Subcutaneous abdominal adipose tissue (tissue), 5 donors: ENCODE results near the gene CDC42.
"Not testable (repeated sequence)": the region's sequence is repeated elsewhere in the genome, so short reads cannot be mapped to it uniquely, and the experiment has no call there.

Experiments used
- H3K27ac ChIP-seq: one replicate; pipeline ENCODE4 v1.7.0; 2013; ENCODE audit warnings: low read depth, mild to moderate bottlenecking, inconsistent platforms, low read length, moderate library complexity
- H3K27me3 ChIP-seq, 5 donors: one replicate each; pipeline ENCODE4 v1.7.0; 2013; ENCODE audit warnings: low read length in 5 of 5, inconsistent platforms in 1 of 5; ENCODE audit not compliant: control insufficient read depth in 5 of 5, insufficient read depth in 4 of 5
- H3K36me3 ChIP-seq, 5 donors: one replicate each; pipeline ENCODE4 v1.7.0; 2013; ENCODE audit warnings: low read length in 5 of 5; ENCODE audit not compliant: control insufficient read depth in 5 of 5, insufficient read depth in 5 of 5
- H3K4me1 ChIP-seq, 5 donors: one replicate each; pipeline ENCODE4 v1.7.0; 2013; ENCODE audit warnings: low read length in 5 of 5, mild to moderate bottlenecking in 3 of 5, moderate library complexity in 1 of 5; ENCODE audit not compliant: control insufficient read depth in 5 of 5, insufficient read depth in 5 of 5
- H3K4me3 ChIP-seq, 5 donors: one replicate each; pipeline ENCODE4 v1.7.0; 2013; ENCODE audit warnings: low read length in 5 of 5, low read depth in 1 of 5
- H3K9ac ChIP-seq, 5 donors: one replicate each; pipeline ENCODE4 v1.7.0; 2013; ENCODE audit warnings: low read length in 5 of 5, mild to moderate bottlenecking in 4 of 5, moderate library complexity in 3 of 5
- H3K9me3 ChIP-seq, 5 donors: one replicate each; pipeline ENCODE4 v1.7.0; 2013; ENCODE audit warnings: low read length in 5 of 5; ENCODE audit not compliant: control insufficient read depth in 5 of 5
- donor health status: healthy.
- donor health status: healthy.
- donor health status: healthy.
- donor health status: healthy.
- donor health status: healthy.

Gene CDC42

DNA sequence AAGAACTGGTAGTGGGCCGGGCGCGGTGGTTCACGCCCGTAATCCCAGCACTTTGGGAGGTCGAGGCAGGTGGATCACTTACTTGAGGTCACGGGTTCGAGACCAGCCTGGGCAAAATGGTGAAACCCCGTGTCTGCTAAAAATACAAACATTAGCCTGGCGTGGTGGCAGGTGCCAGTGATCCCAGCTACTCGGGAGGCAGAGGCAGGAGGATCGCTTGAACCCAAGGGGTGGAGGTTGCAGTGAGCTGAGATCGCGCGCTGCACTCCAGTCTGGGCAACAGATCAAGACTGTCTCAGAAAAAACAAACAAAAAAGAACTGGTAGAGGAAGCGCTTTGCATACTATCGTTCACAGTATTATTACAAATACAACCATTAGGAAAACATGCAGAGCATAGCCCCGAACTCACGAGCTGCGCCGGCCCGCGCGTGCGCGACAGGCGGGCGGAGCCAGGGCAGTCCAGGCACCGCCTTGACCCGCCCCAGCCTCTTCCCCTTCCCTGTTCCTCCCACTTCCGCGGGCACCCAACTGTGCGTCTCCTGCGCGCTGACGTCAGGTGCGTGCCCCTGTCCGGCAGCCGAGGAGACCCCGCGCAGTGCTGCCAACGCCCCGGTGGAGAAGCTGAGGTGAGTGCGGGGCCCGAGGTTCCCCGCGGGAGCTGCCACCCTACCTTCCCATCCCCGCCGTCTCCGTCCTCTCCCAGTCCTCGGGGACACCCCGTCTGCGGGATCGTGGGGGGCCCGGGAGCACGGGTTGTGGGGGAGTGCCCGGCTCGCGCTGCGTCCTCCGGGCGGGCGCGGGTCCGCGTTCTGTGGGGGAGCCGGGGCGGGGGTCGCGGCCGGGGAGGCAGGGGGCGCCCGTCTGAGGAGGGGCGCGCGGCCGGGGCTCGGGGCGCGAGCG lies at the start of gene CDC42:
Gene CDC42 (plus strand): TSS at position 595 of the 902 bp plus-strand sequence. CDS start 25,770 bp downstream, outside the sequence.
- H3K9ac ChIP-seq = peak within 1 kb of the TSS; percentile 75 to 100 (median 89)
- peak within 1 kb of the TSS; percentile 85 to 97 (median 90) for H3K4me3 ChIP-seq
- no peaks in the 10 kb centered on the region for H3K36me3 ChIP-seq
- peak within 1 kb of the TSS; percentile 97 for H3K27ac ChIP-seq
- H3K9me3 ChIP-seq = no peaks in the 10 kb centered on the region
- no peaks in the 10 kb centered on the region for H3K27me3 ChIP-seq
- H3K4me1 ChIP-seq = peaks cover 3 to 52% (median 46%) of the 10 kb centered on the region in 5 donors

DNA sequence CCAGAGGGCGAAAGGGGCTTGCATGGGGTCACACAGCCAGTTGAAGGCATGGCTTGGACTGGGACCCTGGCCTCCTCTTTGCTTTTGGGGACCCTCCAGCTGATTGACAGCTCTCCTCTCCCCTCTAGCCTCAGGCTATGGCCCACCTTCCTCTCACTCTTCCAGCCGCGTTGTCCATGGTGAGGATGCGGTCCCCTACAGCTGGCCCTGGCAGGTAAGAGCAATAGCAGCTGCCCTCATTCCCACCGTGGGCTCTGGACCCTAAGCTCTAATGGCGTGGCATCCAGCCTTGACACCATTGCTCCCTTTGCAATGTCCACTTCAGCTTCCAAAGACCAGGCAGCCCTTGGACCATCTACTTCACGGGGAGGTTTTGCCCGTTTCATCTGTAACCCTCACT lies 49.6 kb upstream of the CDC42 start:
- H3K9me3 ChIP-seq, H3K4me1 ChIP-seq, H3K4me3 ChIP-seq, H3K9ac ChIP-seq, H3K27me3 ChIP-seq, H3K36me3 ChIP-seq, H3K27ac ChIP-seq: not testable (repeated sequence)

DNA sequence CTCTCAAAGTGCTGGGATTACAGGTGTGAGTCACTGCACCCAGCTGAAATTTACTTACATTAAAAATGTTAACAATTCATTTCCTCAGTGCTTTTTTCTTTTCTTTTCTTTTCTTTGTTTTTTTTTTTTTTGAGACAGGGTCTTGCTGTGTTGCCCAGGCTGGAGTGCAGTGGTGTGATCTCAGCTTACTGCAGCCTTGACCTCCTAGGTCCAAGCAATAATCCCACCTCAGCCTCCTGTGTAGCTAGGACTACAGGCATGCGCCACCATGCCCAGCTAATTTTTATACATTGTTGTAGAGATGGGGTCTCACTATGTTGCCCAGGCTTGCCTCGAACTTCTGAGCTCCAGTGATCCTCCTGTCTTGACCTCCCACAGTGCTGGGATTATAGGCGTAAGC lies 48.5 kb upstream of the CDC42 start:
- H3K9ac ChIP-seq, H3K4me3 ChIP-seq, H3K36me3 ChIP-seq, H3K27me3 ChIP-seq, H3K9me3 ChIP-seq, H3K27ac ChIP-seq, H3K4me1 ChIP-seq: not testable (repeated sequence)

DNA sequence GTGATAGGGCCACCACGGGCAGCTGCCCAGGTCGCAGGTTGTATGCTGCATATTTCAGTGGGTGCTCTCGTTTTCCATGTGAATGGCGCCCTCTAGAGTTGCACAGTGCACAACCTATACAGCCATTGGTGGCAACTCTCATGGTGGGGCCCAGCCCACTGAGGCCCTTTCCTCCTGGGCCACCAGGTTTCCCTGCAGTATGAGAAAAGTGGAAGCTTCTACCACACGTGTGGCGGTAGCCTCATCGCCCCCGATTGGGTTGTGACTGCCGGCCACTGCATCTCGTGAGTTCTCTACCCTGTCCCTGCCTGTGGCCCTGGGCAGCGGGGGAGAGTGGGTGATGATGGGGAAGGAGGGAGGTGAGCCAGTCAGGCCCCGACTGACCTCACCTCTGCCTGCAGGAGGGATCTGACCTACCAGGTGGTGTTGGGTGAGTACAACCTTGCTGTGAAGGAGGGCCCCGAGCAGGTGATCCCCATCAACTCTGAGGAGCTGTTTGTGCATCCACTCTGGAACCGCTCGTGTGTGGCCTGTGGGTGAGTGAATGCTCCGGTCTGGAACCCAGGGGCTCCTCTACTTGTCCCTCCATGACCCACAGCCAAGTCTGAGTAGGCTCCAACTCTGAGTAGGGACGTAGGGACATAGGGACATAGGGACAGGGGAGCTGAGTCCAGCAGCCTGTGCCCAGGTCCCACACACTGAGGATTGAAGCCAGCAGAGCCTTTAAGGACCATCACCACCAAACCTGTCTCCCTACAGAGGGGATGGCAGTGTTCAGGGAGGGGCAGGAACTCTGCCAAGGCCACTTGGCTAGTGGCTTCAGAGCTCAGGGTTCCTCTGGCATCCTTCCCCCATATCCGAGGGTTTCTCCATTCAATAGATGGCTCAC lies 47.0 kb upstream of the CDC42 start:
- H3K36me3 ChIP-seq = not testable (repeated sequence)

DNA sequence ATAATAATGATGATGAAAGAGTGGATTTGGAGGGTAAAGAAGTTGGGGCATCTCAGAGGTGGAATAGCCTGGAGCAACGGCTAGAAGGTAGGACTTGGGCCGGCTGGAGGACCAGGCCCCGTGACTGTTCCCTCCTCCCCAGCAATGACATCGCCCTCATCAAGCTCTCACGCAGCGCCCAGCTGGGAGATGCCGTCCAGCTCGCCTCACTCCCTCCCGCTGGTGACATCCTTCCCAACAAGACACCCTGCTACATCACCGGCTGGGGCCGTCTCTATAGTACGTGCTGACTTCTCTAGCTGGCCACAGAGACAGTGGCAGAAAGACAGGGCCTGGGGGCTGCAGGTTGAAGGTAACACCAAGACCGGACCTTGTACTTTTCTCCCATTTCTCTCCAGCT lies 45.8 kb upstream of the CDC42 start:
- not testable (repeated sequence) for H3K9ac ChIP-seq, H3K36me3 ChIP-seq, H3K4me3 ChIP-seq, H3K27me3 ChIP-seq, H3K27ac ChIP-seq, H3K9me3 ChIP-seq, H3K4me1 ChIP-seq

More for the DNA sequence above, 47.0 kb upstream of the CDC42 start:
- not testable (repeated sequence) for H3K27ac ChIP-seq, H3K9me3 ChIP-seq, H3K9ac ChIP-seq, H3K4me3 ChIP-seq, H3K4me1 ChIP-seq, H3K27me3 ChIP-seq

DNA sequence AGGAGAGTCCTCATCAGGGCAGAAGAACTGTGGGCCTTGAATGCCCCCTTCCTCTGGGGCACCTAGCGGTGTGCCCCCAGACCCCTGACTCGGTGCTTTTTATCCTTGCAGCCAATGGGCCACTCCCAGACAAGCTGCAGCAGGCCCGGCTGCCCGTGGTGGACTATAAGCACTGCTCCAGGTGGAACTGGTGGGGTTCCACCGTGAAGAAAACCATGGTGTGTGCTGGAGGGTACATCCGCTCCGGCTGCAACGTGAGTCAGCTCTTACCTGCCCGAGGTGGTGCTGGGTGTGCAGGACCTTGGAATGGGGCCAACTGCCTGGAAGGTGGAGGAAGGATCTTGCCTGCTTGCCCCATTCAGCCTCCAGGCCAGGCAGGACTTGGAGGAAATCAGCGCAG lies 45.2 kb upstream of the CDC42 start:
- H3K9ac ChIP-seq, H3K27me3 ChIP-seq, H3K4me3 ChIP-seq, H3K4me1 ChIP-seq, H3K27ac ChIP-seq, H3K36me3 ChIP-seq, H3K9me3 ChIP-seq: not testable (repeated sequence)

DNA sequence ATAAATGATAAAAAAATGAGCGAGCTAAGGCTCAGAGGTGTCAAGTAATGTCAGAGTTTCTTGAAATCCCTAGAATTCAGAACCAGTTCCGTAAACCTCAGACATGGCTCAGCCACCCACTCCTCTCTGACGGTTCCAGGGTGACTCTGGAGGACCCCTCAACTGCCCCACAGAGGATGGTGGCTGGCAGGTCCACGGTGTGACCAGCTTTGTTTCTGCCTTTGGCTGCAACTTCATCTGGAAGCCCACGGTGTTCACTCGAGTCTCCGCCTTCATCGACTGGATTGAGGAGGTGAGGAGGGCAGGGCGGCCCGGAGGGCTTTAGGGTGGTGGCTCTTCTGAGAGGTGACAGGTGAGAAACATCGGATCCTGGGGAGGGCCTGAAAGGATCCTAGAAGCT lies 42.9 kb upstream of the CDC42 start:
- H3K4me1 ChIP-seq, H3K9me3 ChIP-seq, H3K27ac ChIP-seq: not testable (repeated sequence)

DNA sequence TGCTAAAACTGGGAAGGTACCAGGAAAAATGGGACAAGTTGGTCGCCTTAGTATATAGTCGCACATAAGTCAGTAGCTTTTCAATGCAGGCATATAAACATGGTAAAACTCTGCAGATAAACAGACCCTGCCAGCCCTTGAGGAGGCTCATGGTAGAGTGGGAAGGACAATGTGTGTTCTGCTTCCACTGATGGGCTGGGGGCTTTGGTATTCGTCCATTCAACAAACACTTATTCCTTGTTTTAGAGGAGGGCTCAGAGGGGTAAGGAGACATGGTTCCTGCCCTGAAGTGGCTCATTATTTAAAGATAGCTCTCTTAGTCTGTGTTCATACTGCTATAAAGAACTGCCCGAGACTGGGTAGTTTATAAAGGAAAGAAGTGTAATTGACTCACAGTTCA lies 39.8 kb upstream of the CDC42 start:
- not testable (repeated sequence) for H3K4me3 ChIP-seq, H3K36me3 ChIP-seq, H3K27me3 ChIP-seq, H3K4me1 ChIP-seq, H3K27ac ChIP-seq, H3K9ac ChIP-seq, H3K9me3 ChIP-seq

More for the DNA sequence above, 42.9 kb upstream of the CDC42 start:
- H3K27me3 ChIP-seq, H3K36me3 ChIP-seq, H3K4me3 ChIP-seq, H3K9ac ChIP-seq: not testable (repeated sequence)

DNA sequence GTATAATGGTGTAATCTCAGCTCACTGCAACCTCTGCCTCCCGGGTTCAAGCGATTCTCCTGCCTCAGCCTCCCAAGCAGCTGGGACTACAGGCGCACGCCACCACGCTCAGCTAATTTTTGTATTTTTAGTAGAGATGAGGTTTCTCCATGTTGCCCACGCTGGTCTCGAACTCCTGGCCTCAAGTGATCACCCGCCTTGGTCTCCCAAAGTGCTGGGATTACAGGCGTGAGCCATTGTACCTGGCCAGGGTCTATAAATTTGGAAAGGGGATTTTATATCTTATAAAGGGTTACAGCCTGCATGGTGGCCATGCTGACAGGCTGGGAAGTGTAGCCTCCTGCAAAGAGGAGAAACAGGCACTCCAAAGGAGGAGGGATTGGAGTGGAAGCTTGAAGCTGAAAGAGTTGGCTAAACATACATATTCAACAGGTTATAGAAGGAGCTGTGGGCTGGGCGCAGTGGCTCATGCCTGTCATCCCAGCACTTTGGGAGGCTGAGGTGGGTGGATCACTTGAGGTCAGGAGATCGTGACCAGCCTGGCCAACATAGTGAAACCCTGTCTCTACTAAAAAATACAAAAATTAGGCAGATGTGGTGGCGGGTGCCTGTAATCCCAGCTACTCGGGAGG lies 37.8 kb upstream of the CDC42 start:
- H3K4me3 ChIP-seq, H3K27me3 ChIP-seq, H3K9ac ChIP-seq, H3K9me3 ChIP-seq, H3K36me3 ChIP-seq, H3K27ac ChIP-seq: not testable (repeated sequence)
- H3K4me1 ChIP-seq = peaks cover 0 to 15% (median 10%) of the 10 kb centered on the region in 5 donors
